DOHH2 (cell line): ENCODE data around the gene AMZ2.
"Not testable (repeated sequence)": the region's sequence is repeated elsewhere in the genome, so short reads cannot be mapped to it uniquely, and the experiment has no call there.

Source experiments
- H3F3A ChIP-seq: fragments of 200-600 bp; sonication (generic), shearing (Covaris generic); 2 replicates; pipeline ENCODE4 v1.6.0; 2016; ENCODE audit warnings: antibody characterized with exemption, mild to moderate bottlenecking; ENCODE audit not compliant: control insufficient read depth, insufficient read depth
- H3K27ac ChIP-seq: fragments of 200-600 bp; sonication (generic); 2 replicates; pipeline ENCODE4 v1.5.1; 2014; ENCODE audit warnings: low read depth, mild to moderate bottlenecking, low read length, moderate library complexity
- H3K27me3 ChIP-seq: fragments of 200-600 bp; sonication (generic); 2 replicates; pipeline ENCODE4 v1.6.1; 2014; ENCODE audit warnings: mild to moderate bottlenecking, low read length, mixed read lengths; ENCODE audit not compliant: control insufficient read depth
- H3K36me3 ChIP-seq: fragments of 200-600 bp; sonication (generic); 2 replicates; pipeline ENCODE4 v1.6.1; 2014; ENCODE audit warnings: mild to moderate bottlenecking, low read length, moderate library complexity, mixed read lengths; ENCODE audit not compliant: control insufficient read depth
- H3K4me1 ChIP-seq: fragments of 200-600 bp; sonication (generic); 2 replicates; pipeline ENCODE4 v1.6.1; 2014; ENCODE audit warnings: mild to moderate bottlenecking, low read length, mixed read lengths; ENCODE audit not compliant: control insufficient read depth
- H3K4me2 ChIP-seq: fragments of 200-600 bp; sonication (generic); 2 replicates; pipeline ENCODE4 v1.6.0; 2014; ENCODE audit warnings: mild to moderate bottlenecking, low read length, moderate library complexity
- H3K4me3 ChIP-seq: fragments of 200-600 bp; sonication (generic); 2 replicates; pipeline ENCODE4 v1.5.1; 2014; ENCODE audit warnings: mild to moderate bottlenecking, low read length, mixed read lengths
- H3K79me2 ChIP-seq: fragments of 200-600 bp; sonication (generic); 2 replicates; pipeline ENCODE4 v1.6.1; 2014; ENCODE audit warnings: mild to moderate bottlenecking, low read length, mixed read lengths; ENCODE audit not compliant: control insufficient read depth
- H3K9me2 ChIP-seq: fragments of 200-600 bp; sonication (generic); replicated peaks from 2 replicates; pipeline ENCODE4 v1.6.1; 2014; ENCODE audit warnings: mild to moderate bottlenecking, low read length, mixed read lengths; ENCODE audit not compliant: control insufficient read depth
- H3K9me3 ChIP-seq: fragments of 200-600 bp; sonication (generic); 2 replicates; pipeline ENCODE4 v1.6.1; 2014; ENCODE audit warnings: antibody characterized with exemption, low read length, mixed read lengths; ENCODE audit not compliant: control insufficient read depth, insufficient read depth
- H4K20me1 ChIP-seq: fragments of 200-600 bp; sonication (generic); 2 replicates; pipeline ENCODE4 v1.6.0; 2014; ENCODE audit warnings: low read depth, mild to moderate bottlenecking, antibody characterized with exemption, low read length, moderate library complexity; ENCODE audit not compliant: control insufficient read depth, insufficient read depth
- EZH2phosphoT487 ChIP-seq: fragments of 200-600 bp; sonication (generic); IDR thresholded peaks from 2 replicates; pipeline ENCODE4 v1.6.1; 2017; ENCODE audit warnings: borderline replicate concordance, mild to moderate bottlenecking, antibody characterized with exemption, low read length, moderate library complexity, mixed read lengths
- TF ChIP-seq, protein P1 (sequence below): fragments of 200-600 bp; sonication (generic); IDR thresholded peaks from one replicate; pipeline ENCODE4 v1.5.1; 2014; ENCODE audit warnings: antibody characterized with exemption, mild to moderate bottlenecking, low read depth, low read length; ENCODE audit not compliant: poor library complexity, severe bottlenecking

Gene AMZ2

DNA sequence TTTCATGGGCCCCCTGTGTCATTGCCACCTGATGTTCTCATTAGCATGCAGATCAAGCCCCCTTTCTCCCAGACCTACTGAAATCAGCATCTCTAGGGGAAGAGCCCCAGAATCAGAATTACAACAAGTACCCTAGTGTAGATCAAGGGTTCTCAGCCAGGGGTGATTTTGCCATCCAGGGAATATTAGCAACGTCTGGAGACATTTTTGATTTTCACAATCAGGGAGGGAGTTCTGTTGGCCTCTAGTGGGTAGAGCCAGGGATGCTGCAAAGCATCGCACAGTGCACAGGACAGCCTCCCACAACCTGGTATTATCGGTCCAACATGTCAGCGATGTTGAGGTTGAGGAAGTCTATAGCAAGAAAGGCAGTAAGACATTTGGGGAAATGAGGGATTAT is 7.3 kb downstream of the AMZ2 start:
- Histone ChIP-seq H4K20me1 (no peaks in the 10 kb centered on the region), H3K27me3 (no peaks in the 10 kb centered on the region), H3K36me3 (peaks cover 86% of the 10 kb centered on the region), H3K27ac (peak overlapping the region; percentile 97), H3K4me3 (peak overlapping the region; percentile 69), H3K4me1 (peaks cover 99% of the 10 kb centered on the region), H3K79me2 (peaks cover 53% of the 10 kb centered on the region), H3K4me2 (peak overlapping the region; percentile 84), H3F3A (peaks cover 59% of the 10 kb centered on the region), H3K9me2 (no peaks in the 10 kb centered on the region), H3K9me3 (no peaks in the 10 kb centered on the region)
- no peak for TF ChIP-seq EZH2phosphoT487
- TF ChIP-seq, protein P1, sequence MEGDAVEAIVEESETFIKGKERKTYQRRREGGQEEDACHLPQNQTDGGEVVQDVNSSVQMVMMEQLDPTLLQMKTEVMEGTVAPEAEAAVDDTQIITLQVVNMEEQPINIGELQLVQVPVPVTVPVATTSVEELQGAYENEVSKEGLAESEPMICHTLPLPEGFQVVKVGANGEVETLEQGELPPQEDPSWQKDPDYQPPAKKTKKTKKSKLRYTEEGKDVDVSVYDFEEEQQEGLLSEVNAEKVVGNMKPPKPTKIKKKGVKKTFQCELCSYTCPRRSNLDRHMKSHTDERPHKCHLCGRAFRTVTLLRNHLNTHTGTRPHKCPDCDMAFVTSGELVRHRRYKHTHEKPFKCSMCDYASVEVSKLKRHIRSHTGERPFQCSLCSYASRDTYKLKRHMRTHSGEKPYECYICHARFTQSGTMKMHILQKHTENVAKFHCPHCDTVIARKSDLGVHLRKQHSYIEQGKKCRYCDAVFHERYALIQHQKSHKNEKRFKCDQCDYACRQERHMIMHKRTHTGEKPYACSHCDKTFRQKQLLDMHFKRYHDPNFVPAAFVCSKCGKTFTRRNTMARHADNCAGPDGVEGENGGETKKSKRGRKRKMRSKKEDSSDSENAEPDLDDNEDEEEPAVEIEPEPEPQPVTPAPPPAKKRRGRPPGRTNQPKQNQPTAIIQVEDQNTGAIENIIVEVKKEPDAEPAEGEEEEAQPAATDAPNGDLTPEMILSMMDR: no peak

DNA sequence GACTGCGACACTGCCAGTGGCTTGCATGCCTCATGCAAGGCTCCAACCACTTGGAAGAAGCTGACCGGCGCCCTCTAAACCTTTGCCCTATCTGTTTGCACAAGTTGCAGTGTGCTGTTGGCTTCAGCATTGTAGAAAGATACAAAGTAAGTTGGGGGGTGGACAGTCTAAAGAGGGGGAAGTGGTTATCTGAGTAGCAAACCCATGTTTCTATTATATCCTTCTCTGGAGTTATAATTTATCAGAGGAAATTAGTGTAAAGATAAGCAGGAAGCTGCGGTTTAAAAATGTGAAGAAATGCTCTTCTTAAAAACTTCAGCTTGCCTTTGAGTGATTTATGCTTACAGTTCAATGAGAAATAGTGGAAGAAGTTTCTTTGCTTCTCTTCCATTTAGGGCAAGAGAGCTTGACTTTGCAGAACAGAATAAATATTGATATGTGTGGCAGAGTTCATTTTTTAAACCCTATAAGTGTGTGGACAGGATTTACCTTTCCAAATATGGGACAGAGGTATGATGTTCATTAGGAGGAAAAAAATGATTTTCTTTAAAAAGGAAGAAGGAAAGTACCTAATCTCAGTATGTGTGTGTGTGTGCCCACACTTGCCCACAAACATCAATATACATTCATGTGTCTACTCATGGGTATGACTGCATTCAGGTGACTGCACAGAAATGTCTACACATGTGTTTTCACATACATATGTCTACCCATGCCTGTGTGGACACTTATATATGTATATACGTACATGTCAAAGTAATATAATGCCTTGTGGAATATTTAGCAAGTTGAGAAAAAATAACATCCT is 8.1 kb downstream of the AMZ2 start:
- no peaks in the 10 kb centered on the region for H3K9me3 ChIP-seq
- H3F3A ChIP-seq: peaks cover 55% of the 10 kb centered on the region
- H3K79me2 ChIP-seq: peaks cover 54% of the 10 kb centered on the region
- peak overlapping the region; percentile 69 for H3K4me3 ChIP-seq
- no peaks in the 10 kb centered on the region for H3K9me2 ChIP-seq
- TF ChIP-seq EZH2phosphoT487: no peak
- TF ChIP-seq, protein P1: no peak
- peak overlapping the region; percentile 84 for H3K4me2 ChIP-seq
- H3K36me3 ChIP-seq: peaks cover 80% of the 10 kb centered on the region
- H3K27ac ChIP-seq: peak overlapping the region; percentile 97
- no peaks in the 10 kb centered on the region for H3K27me3 ChIP-seq
- no peaks in the 10 kb centered on the region for H4K20me1 ChIP-seq
- H3K4me1 ChIP-seq: peaks cover 99% of the 10 kb centered on the region

DNA sequence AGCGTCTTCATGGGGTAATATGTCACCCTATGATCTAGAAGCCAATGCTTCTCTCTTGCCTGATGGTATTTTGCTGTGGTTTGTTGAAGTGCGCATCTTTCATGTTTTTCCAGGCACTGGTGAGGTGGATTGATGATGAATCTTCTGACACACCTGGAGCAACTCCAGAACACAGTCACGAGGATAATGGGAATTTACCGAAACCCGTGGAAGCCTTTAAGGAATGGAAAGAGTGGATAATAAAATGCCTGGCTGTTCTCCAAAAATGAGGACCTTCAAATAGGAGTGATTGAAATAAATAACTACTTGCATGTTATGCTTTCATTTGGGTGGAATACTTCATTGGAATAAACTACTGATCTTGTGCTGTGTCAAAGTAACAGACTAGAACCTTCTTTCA is 8.9 kb downstream of the AMZ2 start:
- H3K9me2 ChIP-seq, H4K20me1 ChIP-seq, H3K9me3 ChIP-seq, H3K27me3 ChIP-seq: not testable (repeated sequence)
- Histone ChIP-seq H3K79me2 (peaks cover 52% of the 10 kb centered on the region), H3K36me3 (peaks cover 72% of the 10 kb centered on the region), H3K27ac (peak overlapping the region; percentile 97), H3K4me2 (peak overlapping the region; percentile 84), H3K4me3 (peak overlapping the region; percentile 69), H3K4me1 (peaks cover 99% of the 10 kb centered on the region), H3F3A (peaks cover 53% of the 10 kb centered on the region)

DNA sequence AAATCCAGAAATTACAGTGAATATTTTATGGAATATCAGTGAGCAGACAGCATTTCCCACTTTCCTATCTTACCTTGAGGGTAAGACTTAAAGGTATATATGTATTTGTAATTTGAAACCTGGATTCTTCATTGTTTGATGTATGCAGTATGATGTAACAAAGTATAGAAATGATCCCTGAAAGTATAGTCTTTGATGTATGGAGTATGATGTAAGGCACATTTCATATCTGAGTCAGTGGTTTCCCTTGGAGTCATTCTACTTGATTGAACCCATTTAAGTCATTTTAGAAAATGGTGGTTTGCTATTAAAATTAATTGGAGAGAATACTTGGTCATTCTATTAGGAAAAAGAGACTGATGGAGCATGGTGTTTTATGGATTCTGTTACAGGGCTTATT is 10.1 kb downstream of the AMZ2 start:
- peak overlapping the region; percentile 84 for H3K4me2 ChIP-seq
- H3K36me3 ChIP-seq: peaks cover 60% of the 10 kb centered on the region
- H3K27ac ChIP-seq: peak overlapping the region; percentile 97
- peaks cover 48% of the 10 kb centered on the region for H3F3A ChIP-seq
- no peaks in the 10 kb centered on the region for H3K9me2 ChIP-seq
- H3K4me1 ChIP-seq: peaks cover 94% of the 10 kb centered on the region
- H3K79me2 ChIP-seq: peaks cover 46% of the 10 kb centered on the region
- peak overlapping the region; percentile 22 for H3K4me3 ChIP-seq
- TF ChIP-seq, protein P1: no peak
- TF ChIP-seq EZH2phosphoT487: no peak
- H4K20me1 ChIP-seq: no peaks in the 10 kb centered on the region
- H3K27me3 ChIP-seq: no peaks in the 10 kb centered on the region
- H3K9me3 ChIP-seq: no peaks in the 10 kb centered on the region

DNA sequence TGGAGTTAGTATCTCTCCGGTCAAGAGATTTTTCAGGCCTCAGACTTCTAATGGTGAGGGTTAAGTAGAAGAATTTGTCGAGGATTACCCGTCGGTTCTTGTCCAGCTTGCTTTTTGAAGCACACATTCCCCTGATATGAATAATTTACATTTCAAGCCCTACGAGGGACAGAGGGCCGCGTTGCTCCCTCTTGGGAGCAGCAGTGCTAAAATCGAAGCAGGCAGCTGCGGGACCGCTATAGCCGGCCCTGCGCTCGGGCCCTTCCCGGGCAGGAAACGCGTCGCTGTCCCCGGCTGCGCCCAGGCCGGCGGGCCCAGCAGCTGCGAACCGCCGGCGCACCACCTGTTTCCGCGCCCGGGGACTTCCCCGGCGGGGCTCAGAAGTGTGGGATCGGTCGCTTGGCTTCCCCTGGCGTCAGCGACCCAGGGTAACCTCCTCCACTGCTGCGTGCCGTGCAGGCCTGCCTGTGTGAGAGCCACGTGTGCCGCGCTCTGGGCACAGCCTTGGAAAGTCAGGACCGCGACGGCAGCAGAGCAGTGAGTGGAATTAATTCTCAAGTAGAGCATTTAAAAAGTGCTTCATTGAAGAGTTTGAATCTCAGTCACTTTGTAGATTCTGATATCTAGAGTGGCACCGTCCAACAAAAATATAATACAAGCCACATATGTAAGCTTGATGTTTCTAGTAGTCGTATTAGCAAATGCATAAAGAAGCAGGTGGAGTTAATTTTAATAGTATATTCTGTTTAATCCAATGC is 11.2 kb downstream of the AMZ2 start:
- H4K20me1 ChIP-seq, H3K9me2 ChIP-seq, H3K9me3 ChIP-seq, H3K27me3 ChIP-seq: not testable (repeated sequence)
- peaks cover 46% of the 10 kb centered on the region for H3K79me2 ChIP-seq
- peak overlapping the region; percentile 72 for H3K4me3 ChIP-seq
- peaks cover 48% of the 10 kb centered on the region for H3F3A ChIP-seq
- peaks cover 92% of the 10 kb centered on the region for H3K4me1 ChIP-seq
- peaks cover 59% of the 10 kb centered on the region for H3K36me3 ChIP-seq
- H3K4me2 ChIP-seq: peak overlapping the region; percentile 91
- H3K27ac ChIP-seq: peak overlapping the region; percentile 97
